Breast epithelium (tissue), 3 donors: ENCODE results near the gene CLEC5A.

ENCODE experiments used
- CTCF ChIP-seq, 3 donors: fragments of 450-650 bp; IDR thresholded peaks; one replicate each; pipeline ENCODE4 v1.5.1; 2016 to 2017; ENCODE audit warnings: antibody characterized with exemption in 3 of 3, mild to moderate bottlenecking in 3 of 3, moderate library complexity in 3 of 3
- POLR2A ChIP-seq: fragments of 450-650 bp; IDR thresholded peaks from one replicate; pipeline ENCODE4 v1.6.1; 2016; ENCODE audit warnings: antibody characterized with exemption, mild to moderate bottlenecking, moderate library complexity
- POLR2AphosphoS5 ChIP-seq, 3 donors: sonication (generic); formaldehyde crosslinking; IDR thresholded peaks; one replicate each; pipeline ENCODE4 v1.6.1; 2017; ENCODE audit warnings: antibody characterized with exemption in 3 of 3

- no peak for TF ChIP-seq CTCF (IDR thresholded peaks at IDR 0.05)
- no peak for TF ChIP-seq POLR2A
- TF ChIP-seq POLR2AphosphoS5 (IDR thresholded peaks at IDR 0.05), result no peak
These were observed 46.6 kb upstream of the CLEC5A start for GRCh38 chr7:141993354-141993753.
